Uterus (tissue), 4 donors: Measurements from ENCODE around the gene SUGCT. TPM values are rescaled to one million over a fixed set of nuclear protein-coding genes. Genes with fewer than 3 reads are reported as not detected.

Source experiments
- DNase-seq, 2 donors: peaks; one replicate each; pipeline ENCODE4 v3.0.0-alpha.2; 2019 to 2020
- H3K27ac ChIP-seq, 2 donors: fragments of 200-600 bp; sonication (generic); 1 replicate in 1 of 2; 2 replicates in 1 of 2; pipeline ENCODE4 v1.5.1; 2016 to 2018
- H3K27me3 ChIP-seq, 2 donors: fragments of 200-600 bp; sonication (generic); one replicate each; pipeline ENCODE4 v1.5.1; 2018 to 2019; ENCODE audit warnings: control low read depth in 1 of 2
- H3K36me3 ChIP-seq, 2 donors: fragments of 200-600 bp; sonication (generic); one replicate each; pipeline ENCODE4 v1.5.1; 2019; ENCODE audit warnings: control low read depth in 1 of 2
- H3K4me1 ChIP-seq, 2 donors: fragments of 200-600 bp; sonication (generic); one replicate each; pipeline ENCODE4 v1.5.1; 2018 to 2019; ENCODE audit warnings: control low read depth in 1 of 2
- H3K4me3 ChIP-seq, 2 donors: fragments of 200-600 bp; sonication (generic); 1 replicate in 1 of 2; 2 replicates in 1 of 2; pipeline ENCODE4 v1.5.1; 2018 to 2019; ENCODE audit warnings: mild to moderate bottlenecking in 1 of 2
- H3K9me3 ChIP-seq, 2 donors: fragments of 200-600 bp; sonication (generic); one replicate each; pipeline ENCODE4 v1.5.1; 2019; ENCODE audit warnings: control low read depth in 1 of 2
- POLR2A ChIP-seq, 2 donors: fragments of 450-650 bp; IDR thresholded peaks; one replicate each; pipeline ENCODE4 v1.6.1; 2016; ENCODE audit warnings: antibody characterized with exemption in 2 of 2, mild to moderate bottlenecking in 1 of 2, moderate library complexity in 1 of 2
- intact Hi-C: fragments of 100-400 bp; cut with DNase I; formaldehyde crosslinking; loops from one replicate; pipeline ENCODE4 v1.15.1; 2023; ENCODE audit warnings: low total_unique reads
- total RNA-seq, 4 donors: library from RNA; depleted of rRNA in 3 of 4; stranded (reverse); fragments of >200 nt in 3 of 4; gene quantifications; one replicate each; pipeline versions ENCODE4 v1.1.0 to v1.2.4, GENCODE V29; 2014 to 2023
- TF ChIP-seq, protein P1 (sequence below), 4 experiments: fragments of 200-600 bp in 2 of 4; fragments of 450-650 bp in 2 of 4; sonication (generic) in 2 of 4; IDR thresholded peaks; one replicate each; pipeline ENCODE4 v1.5.1; 2016 to 2019; ENCODE audit warnings: antibody characterized with exemption in 4 of 4, mild to moderate bottlenecking in 2 of 4, moderate library complexity in 1 of 4
- donor health status: DM: yes; HTN: yes; CAD: no.

SUGCT gene
- total RNA-seq, 4 donors from 2014 or later: 2.0 to 9.6 (median 6.3) TPM; not detected in 1

DNA sequence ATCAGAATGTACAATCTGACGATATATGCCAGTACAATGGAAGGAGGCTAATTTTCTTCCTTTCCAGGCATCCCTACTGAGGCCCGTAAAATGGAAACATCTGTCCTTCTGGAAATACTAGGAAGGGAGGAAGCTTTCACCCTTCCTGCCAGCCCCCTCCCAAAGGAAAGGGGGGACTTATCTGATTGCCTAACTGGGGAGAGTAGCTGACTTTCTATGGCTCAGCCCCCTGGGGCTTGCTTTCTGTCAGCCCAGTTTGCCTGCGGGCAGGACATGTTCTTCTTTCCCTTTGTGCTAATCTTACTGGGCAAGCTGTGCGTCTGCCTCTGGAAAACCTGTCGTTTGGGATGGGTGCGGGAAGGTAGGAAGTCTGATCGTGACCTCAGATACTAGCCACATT, 508.9 kb downstream of the SUGCT start:
- Histone ChIP-seq H3K4me3 (no peak overlapping the region), H3K4me1 (no peaks in the 10 kb centered on the region), H3K27me3 (no peaks in the 10 kb centered on the region), H3K9me3 (no peaks in the 10 kb centered on the region), H3K27ac (no peak overlapping the region), H3K36me3 (no peaks in the 10 kb centered on the region)
- DNase-seq: no peak
- no peak for TF ChIP-seq POLR2A (IDR thresholded peaks at IDR 0.05)
- TF ChIP-seq, protein P1, sequence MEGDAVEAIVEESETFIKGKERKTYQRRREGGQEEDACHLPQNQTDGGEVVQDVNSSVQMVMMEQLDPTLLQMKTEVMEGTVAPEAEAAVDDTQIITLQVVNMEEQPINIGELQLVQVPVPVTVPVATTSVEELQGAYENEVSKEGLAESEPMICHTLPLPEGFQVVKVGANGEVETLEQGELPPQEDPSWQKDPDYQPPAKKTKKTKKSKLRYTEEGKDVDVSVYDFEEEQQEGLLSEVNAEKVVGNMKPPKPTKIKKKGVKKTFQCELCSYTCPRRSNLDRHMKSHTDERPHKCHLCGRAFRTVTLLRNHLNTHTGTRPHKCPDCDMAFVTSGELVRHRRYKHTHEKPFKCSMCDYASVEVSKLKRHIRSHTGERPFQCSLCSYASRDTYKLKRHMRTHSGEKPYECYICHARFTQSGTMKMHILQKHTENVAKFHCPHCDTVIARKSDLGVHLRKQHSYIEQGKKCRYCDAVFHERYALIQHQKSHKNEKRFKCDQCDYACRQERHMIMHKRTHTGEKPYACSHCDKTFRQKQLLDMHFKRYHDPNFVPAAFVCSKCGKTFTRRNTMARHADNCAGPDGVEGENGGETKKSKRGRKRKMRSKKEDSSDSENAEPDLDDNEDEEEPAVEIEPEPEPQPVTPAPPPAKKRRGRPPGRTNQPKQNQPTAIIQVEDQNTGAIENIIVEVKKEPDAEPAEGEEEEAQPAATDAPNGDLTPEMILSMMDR (IDR thresholded peaks at IDR 0.05): no peak
- intact Hi-C loops: no loop called here

DNA sequence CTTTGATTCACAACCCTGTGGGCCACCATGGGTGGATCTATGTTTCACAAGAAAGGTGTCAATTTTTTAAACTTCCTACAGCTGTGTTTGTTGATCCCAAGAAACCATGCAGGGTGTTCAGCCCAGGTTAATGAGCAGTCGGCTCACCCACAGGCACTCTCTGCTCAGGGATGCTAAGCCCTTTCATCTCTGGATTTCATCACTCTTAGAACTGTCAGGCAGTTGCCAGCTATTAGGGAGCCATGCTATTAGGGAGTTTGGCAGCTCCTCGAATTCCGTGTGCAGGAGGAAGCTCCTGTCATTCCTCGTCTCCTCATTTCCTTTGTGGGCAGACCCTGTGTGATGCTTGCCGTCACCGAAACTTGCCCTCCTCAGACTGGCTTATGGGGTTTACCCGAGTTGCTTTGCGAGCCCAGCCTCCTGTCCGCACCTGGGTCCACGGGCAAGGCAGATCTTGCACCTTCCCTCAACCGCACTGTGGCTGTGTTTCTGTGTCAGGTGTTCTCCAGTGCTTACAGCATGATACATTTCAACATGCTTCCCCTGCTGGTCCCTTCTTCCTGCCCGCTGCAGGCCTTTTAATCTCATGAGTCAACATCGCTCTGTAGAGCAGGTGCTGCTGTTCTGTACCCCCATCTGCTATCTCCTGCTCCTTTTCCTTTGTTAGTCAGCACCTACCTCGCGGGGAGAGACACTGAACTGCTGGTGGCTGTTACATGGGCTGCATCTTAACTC, 509.8 kb downstream of the SUGCT start:
- intact Hi-C loops: no loop called here
- no peak for DNase-seq
- TF ChIP-seq, protein P1 (IDR thresholded peaks at IDR 0.05): no peak
- H3K4me3 ChIP-seq: no peak overlapping the region
- no peak overlapping the region for H3K27ac ChIP-seq
- H3K27me3 ChIP-seq: no peaks in the 10 kb centered on the region
- H3K4me1 ChIP-seq: no peaks in the 10 kb centered on the region
- H3K36me3 ChIP-seq: no peaks in the 10 kb centered on the region
- no peaks in the 10 kb centered on the region for H3K9me3 ChIP-seq

DNA sequence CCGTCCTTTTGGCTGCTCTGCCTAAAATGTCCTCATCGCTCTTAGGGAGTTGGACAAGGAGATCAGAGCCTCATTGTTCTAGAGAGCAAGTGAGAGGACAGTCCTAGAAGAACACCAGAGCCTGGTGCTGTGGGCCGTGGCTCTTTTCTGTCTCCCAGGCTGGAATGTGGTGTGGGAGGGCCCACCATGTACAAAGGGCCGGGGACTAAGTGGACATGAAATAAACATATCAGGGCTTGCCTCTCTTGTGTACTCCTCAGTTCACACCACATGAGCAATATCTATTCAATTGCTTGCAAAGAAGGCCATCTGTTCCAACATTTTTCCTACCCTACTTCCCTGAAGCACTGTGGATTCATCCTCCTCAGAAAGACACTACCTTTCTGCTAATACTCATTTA, 510.4 kb downstream of the SUGCT start:
- Histone ChIP-seq H3K4me3 (no peak overlapping the region), H3K27ac (no peak overlapping the region), H3K36me3 (no peaks in the 10 kb centered on the region), H3K9me3 (no peaks in the 10 kb centered on the region), H3K27me3 (no peaks in the 10 kb centered on the region), H3K4me1 (no peaks in the 10 kb centered on the region)
- intact Hi-C loops: no loop called here
- no peak for TF ChIP-seq POLR2A (IDR thresholded peaks at IDR 0.05)
- TF ChIP-seq, protein P1 (IDR thresholded peaks at IDR 0.05): no peak
- DNase-seq: no peak

DNA sequence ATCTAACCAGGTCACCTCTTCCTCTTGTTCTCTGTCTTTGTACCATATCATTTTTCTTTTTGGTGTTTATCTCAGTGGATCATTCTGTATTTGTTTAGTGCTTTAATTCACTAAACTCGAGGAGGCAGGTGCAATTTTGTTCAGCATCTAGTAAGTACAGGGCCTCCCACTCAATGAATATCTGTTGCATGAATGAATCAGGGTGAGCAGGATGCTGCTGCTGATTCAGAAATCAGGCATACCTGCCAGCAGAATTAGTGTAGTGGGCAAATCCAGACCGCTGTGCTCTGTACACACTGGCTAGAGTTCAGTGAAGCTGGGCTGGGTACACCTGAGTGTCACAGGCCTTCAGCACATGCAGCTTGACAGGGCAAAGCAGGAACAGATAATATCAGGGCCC, 511.9 kb downstream of the SUGCT start:
- TF ChIP-seq POLR2A (IDR thresholded peaks at IDR 0.05): no peak
- TF ChIP-seq, protein P1 (IDR thresholded peaks at IDR 0.05): no peak
- Histone ChIP-seq H3K4me1 (no peaks in the 10 kb centered on the region), H3K36me3 (no peaks in the 10 kb centered on the region), H3K27ac (no peak overlapping the region), H3K9me3 (no peaks in the 10 kb centered on the region), H3K27me3 (no peaks in the 10 kb centered on the region), H3K4me3 (no peak overlapping the region)
- intact Hi-C loops: no loop called here
- no peak for DNase-seq

DNA sequence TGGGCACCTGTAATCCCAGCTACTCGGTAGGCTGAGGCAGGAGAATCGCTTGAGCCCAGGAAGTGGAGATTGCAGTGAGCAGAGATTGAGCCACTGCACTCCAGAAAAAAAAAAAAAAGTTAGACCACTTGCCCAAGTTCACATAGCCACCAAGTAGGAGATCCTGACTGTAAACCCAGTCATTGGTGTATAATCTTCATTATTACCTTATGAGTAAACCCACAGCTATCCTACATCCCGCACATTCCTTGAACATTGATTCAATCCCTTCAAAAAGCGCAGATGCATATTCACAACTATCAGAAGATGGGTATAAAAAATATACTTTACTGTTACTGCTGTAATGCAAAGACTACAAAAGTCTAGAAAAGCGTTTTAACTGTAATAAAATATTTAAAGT, 512.9 kb downstream of the SUGCT start:
- intact Hi-C loops: no loop called here
- TF ChIP-seq POLR2A (IDR thresholded peaks at IDR 0.05): no peak
- TF ChIP-seq, protein P1 (IDR thresholded peaks at IDR 0.05): no peak
- Histone ChIP-seq H3K4me1 (no peaks in the 10 kb centered on the region), H3K27ac (no peak overlapping the region), H3K27me3 (no peaks in the 10 kb centered on the region), H3K4me3 (no peak overlapping the region), H3K36me3 (no peaks in the 10 kb centered on the region), H3K9me3 (no peaks in the 10 kb centered on the region)
- DNase-seq: no peak
